Choroid plexus epithelial cell (primary cell): Measurements from ENCODE around the gene SLC38A10.

Experiments
- DNase-seq: peaks from one replicate; pipeline ENCODE4 v3.0.0-alpha.2; 2010; ENCODE audit warnings: low read depth
- H3K4me3 ChIP-seq: 2 replicates; pipeline ENCODE4 v1.5.1; 2011; ENCODE audit warnings: low read depth, mild to moderate bottlenecking, control low read depth, low read length, moderate library complexity
- TF ChIP-seq, protein P1 (sequence below): conservative IDR thresholded peaks from 2 replicates; pipeline ENCODE4 v1.5.1; 2011; ENCODE audit warnings: low read depth, mild to moderate bottlenecking, control low read depth, inconsistent platforms, low read length, moderate library complexity

Gene SLC38A10

GRCh38 chr17:81252326-81252986 is 42.7 kb downstream of the SLC38A10 start:
- no peak overlapping the region for H3K4me3 ChIP-seq
- no peak for DNase-seq
- TF ChIP-seq, protein P1, sequence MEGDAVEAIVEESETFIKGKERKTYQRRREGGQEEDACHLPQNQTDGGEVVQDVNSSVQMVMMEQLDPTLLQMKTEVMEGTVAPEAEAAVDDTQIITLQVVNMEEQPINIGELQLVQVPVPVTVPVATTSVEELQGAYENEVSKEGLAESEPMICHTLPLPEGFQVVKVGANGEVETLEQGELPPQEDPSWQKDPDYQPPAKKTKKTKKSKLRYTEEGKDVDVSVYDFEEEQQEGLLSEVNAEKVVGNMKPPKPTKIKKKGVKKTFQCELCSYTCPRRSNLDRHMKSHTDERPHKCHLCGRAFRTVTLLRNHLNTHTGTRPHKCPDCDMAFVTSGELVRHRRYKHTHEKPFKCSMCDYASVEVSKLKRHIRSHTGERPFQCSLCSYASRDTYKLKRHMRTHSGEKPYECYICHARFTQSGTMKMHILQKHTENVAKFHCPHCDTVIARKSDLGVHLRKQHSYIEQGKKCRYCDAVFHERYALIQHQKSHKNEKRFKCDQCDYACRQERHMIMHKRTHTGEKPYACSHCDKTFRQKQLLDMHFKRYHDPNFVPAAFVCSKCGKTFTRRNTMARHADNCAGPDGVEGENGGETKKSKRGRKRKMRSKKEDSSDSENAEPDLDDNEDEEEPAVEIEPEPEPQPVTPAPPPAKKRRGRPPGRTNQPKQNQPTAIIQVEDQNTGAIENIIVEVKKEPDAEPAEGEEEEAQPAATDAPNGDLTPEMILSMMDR, result no peak

DNA sequence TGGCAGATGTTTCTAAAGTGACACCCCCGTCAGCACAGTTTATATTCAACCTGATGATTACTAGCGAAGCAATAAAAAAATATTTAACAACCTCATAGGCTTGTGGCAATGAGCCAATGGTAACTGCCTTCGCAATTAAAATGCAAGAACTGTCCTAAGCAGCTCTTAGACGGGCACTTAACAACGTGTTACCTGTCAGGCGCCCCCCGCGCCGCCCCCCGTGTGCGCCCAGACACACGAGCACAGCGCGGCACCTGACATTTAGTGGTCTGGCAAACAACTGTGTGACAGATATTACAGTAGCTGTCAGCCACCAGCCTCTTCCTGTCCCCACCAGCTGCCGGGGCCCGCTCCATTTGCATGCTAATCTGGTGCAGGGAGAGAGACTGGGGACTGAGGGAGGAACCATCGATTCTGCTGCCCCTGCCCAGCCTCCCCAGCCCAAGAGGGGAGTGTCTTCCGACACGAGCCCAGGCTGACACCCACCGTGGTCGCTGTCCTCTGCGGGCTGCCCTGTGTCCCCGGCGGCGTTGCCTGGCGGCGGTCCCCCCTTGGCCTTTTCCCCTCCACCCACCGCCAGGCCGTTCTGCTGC is 43.3 kb downstream of the SLC38A10 start:
- DNase-seq, result no peak
- TF ChIP-seq, protein P1, result no peak
- H3K4me3 ChIP-seq, result no peak overlapping the region

- TF ChIP-seq, protein P1, result no peak
- DNase-seq, result no peak
- H3K4me3 ChIP-seq, result no peak overlapping the region
Observed at GRCh38 chr17:81251094-81251708, 43.9 kb downstream of the SLC38A10 start.

GRCh38 chr17:81250286-81251093 is 44.6 kb downstream of the SLC38A10 start:
- DNase-seq, result no peak
- TF ChIP-seq, protein P1, result no peak
- H3K4me3 ChIP-seq, result no peak overlapping the region

- H3K4me3 ChIP-seq, result no peak overlapping the region
- TF ChIP-seq, protein P1, result no peak
- no peak for DNase-seq
Observed at GRCh38 chr17:81249223-81250040, 45.7 kb downstream of the SLC38A10 start.

DNA sequence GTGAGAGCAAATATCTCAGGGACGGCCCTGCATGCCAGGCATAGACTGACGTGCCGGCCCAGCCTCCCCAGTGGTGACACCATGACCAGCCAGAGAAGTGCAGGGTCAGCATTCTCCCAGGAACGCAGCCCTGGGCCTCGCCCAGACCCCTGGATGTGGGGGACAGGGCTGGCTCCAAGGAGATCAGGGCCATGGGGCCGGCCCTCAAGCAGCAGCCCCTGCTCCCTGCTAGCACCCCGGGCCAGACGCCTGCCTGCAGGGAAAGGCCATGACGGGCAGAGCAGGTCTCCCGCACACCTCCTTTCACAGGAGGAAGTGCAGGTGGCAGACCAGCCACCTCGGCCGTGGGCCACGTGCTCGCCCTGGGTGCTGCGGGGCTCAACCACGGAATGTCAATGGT is 46.5 kb downstream of the SLC38A10 start:
- DNase-seq, result no peak
- TF ChIP-seq, protein P1, result no peak
- no peak overlapping the region for H3K4me3 ChIP-seq
